CD4-positive, alpha-beta T cell treated with Interleukin-2 at 100 ng/mL for 4 hours (primary cell): ENCODE data around the gene NRG4.
A peak's percentile ranks its signal among the peaks of the same experiment; 100 is the strongest.
"Not testable (repeated sequence)": the region's sequence is repeated elsewhere in the genome, so short reads cannot be mapped to it uniquely, and the experiment has no call there.

ENCODE experiments used
- DNase-seq: peaks from one replicate; pipeline ENCODE4 v3.0.0-alpha.2; 2020; ENCODE audit warnings: low spot score

The NRG4 gene

DNA sequence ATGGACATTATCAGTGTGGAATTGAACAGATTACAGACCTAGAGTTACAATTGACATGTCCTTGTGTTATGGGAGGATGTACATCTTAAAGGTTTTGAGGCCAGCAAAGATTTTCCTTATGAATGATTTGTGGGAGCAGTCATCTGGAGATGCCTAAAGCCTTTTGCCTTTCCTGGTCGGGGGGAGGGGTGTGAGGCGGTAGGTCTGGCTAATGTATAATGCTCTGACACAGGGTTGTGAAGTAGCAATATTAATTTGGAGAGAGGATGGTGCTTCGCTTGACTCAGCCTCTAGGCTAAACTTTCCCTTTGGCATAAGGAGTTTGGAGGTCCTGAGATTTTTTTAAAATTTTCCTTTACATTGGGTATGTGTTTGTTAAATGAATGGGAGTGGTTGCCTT, 85.3 kb downstream of the NRG4 start:
- DNase-seq, result no peak

DNA sequence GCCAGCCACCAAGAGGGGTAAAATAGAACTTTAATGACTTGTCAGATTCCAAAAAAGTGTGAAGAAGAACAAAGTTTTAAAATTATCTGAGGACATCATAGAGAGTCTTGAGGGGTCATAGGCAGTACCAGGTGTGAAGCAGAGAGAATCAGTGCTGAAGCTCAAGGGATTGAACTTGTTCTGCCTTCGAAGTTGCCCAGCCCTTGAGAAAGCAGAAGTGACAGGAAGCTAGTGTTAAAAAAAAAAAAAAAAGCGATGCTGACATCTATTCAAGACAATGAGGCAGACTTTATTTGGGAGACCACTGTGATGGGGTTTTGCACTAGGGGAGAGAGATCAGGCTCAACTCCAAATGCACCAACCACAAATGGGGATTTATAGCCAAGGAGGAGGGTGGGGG, 86.8 kb downstream of the NRG4 start:
- no peak for DNase-seq

DNA sequence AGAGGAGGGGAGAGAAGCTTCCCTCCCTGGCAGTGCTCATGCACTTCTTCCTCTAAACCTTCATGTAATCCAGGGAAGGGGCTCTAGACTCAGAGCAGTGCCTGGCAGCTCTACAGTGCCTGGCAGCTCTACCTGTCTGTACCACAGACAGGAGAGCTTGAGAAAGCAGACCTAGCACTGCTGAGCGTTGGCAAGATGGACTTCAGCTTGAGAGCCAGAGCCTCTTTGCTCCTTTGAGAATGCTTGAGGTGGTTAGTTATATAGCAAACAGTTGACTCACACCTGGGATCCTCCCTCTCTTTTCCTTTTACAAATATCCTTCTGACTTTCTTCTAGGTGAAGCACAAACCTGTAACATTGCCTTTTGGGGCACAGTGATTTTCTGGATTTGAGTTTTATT, 87.6 kb downstream of the NRG4 start:
- DNase-seq, result no peak

DNA sequence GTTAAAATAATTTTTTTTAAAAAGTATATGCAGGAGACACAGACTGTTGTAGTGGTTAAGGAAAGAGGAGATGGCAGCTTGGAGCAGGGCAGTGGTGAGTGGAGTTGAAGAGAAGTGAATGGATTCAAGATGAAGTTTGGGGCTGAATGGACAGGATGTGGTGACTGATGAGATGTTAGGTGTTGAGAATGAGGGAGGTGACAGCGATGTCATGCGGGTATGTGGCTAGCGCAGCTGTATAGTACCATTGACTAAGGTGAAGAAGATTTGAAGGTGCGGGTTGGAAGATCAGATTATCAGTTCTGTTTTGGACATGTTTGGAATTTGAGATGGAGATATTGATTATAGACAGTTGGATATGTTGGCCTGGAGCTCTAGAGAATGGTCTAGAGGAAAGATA, 88.5 kb downstream of the NRG4 start:
- peak; percentile 7 for DNase-seq

DNA sequence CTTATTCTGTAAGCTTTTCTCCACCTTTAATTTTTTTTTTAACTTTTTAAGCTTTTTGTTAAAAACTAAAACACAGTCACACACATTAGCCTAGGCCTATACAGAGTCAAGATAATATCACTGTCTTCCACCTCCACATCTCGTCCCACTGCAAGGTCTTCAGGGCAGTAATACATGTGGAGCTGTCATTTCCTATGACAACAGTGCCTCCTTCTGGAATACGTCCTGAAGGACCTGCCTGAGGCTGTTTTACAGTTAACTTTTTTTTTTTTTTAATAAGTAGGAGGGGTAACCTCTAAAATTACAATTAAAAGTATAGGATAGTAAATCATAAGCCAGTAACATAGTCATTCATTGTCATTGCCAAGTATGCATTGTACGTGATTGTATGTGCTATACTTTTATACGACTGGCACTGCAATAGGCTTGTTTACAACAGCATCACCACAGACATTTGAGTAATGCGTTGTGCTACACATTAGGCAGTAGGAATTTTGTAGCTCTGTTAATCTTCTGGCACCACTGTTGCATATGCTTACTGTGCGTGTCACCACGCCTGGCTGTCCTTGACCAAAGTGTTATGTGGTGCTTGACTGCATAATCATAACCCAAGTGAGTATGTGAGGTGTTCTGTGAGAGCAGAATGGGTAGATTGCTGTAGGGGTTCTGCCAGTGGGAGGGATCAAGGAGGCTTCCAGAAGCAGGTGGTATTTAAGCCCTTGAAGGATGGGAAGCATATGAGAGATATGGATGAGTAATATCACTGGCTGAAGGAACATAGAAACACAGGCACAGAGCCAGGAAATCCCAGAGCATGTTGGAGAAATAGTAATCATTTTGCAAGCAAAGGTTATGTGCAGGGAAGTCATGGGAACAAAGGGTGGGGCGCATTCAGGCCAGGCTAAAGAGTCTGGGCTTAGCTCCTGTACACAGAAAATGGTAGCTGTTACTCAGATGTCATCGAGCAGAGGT, 90.2 kb downstream of the NRG4 start:
- peak; percentile 43 for DNase-seq

DNA sequence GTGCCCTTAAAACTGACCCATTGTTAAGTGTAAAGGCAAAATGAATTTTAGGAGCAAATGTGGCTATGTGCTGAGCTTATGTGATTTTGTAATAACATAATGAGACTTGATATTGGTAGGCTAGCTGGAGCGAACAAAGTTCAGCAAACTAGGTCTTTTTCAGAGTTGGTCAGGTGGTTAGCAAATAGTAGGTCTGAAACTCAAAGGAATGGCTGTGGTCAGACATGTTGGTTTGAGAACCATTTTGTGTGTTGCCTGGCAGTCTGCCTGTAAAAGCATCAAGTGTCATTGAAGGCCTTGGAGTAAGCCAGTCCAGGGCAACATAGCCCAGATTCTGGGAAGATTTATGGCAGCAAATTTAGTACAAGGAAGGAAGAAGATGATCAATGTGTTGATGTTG, 92.1 kb downstream of the NRG4 start:
- no peak for DNase-seq

DNA sequence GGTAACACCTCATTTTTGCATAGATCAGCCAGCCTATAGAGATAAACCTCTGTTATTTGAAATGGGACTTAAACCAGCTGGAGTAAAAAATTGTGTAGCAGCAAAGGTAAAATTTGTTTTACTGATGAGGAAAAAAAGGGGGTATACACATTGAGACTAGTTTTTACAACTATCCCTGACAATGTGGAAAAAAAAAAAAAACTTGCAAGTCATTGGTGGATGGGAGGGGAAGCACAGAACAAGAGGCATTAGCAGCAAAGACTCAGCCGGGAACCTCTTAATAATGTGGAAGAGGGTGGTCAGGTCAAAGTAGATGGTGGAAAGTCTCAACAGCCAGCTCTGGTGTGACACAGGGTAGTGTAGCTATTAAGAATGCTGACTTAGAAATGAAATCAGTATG, 94.1 kb downstream of the NRG4 start:
- DNase-seq, result no peak

DNA sequence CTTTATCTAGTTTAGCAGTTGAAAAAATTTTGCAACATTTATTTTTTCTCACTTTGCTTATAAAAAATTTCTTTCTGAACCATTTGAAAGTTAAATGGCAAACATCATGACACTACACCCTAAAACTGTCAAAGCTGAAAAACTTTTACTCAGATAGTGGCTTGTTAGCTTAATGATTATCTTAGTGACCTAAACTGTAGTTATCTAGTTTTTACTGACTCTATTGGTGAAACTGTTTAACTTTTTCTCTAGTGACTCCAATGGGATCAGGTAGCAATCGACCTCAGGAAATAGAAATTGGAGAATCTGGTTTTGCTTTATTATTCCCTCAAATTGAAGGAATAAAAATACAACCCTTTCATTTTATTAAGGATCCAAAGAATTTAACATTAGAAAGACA, 95.2 kb downstream of the NRG4 start:
- no peak for DNase-seq

DNA sequence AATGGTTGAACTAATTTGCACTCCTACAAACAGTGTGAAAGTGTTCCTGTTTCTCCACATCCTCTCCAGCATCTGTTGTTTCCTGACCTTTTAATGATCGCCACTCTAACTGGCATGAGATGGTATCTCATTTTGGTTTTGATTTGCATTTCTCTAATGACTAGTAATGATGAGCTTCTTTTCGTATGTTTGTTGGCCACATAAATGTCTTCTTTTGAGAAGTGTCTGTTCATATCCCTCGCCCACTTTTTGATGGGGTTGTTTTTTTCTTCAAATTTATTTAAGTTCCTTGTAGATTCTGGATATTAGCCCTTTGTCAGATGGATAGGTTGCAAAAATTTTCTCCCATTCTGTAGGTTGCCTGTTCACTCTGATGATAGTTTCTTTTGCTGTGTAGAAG, 101.9 kb downstream of the NRG4 start:
- not testable (repeated sequence) for DNase-seq

DNA sequence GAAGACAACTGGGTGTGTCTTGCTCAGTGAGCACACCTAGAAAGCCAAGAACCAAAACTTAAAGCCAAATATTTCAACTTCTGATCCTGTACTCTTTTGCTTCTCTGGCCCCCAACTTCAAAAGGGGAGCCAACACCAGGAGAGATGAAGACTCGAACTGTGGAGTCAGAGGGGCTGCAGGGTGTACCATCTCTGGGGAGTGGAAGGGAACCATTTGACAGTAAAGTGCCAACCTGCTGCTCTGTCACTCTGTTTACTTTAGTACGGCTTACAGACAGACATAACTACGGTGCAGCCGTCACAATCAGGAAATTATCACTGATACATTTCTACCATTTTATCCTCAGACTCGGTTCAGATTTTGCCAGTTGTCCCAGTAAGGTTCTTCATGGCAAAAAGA, 107.0 kb downstream of the NRG4 start:
- DNase-seq, result no peak

DNA sequence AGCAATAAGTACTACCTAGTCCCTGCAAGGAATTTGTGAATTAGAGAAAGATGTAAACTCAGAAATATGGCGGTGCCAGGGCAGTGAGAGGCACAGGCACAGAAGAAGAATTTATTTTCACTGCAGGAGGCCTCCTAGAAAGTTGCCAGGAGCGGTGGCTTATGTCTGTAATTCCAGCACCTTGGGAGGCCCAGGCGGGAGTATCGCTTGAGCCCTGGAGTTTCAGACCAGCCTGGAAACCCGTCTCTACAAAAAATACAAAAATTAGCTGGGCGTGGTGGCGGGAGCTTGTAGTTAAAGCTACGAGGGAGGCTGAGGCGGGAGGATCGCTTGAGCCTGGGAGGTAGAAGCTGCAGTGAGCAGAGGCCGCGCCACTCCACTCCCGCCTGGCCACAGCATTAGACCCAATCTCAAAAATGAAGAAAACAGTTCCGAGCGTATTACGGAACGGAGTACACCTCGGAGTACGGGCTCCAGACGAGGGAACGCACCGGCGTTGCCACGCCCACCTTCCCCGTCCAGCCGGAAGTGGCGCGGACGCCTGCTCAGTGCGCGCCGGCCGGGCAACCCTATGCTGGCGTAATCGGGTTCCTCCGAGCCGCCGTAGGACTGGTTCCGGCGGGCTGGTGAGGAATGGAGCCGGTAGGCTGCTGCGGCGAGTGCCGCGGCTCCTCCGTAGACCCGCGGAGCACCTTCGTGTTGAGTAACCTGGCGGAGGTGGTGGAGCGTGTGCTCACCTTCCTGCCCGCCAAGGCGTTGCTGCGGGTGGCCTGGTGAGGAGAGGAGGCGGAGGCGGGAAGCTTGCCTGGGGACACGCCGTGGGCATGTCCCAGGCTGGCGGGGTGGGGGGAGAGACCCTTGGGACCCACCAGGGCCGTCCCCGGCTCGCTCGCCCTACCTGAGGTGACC, 108.6 kb downstream of the NRG4 start, which contains the start of gene FBXO22:
Gene FBXO22, plus strand, starts transcription at position 548 of the 909 bp plus-strand sequence. Its CDS starts 86 bp downstream, at position 634.
- peak; percentile 89 for DNase-seq

DNA sequence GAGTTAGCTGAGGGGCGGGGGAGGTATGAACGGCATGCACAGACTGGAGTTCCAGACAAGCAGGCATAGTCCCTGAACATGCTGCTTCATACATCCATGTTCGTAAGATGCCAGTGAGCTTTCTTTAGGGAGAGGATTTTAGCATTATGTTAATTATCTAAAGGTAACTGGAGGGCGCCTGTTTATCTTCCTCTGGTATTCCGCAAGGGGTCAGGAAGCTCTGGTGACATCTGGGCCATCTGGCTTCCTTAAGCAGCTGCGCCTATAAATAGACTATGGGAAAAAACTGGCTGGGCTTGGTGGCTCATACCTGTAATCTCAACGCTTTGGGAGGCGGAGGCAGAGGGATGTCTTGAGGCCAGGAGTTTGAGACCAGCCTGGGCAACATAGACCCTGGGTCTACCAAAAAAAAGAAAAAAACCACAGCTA, 110.1 kb downstream of the NRG4 start:
- DNase-seq, result no peak

DNA sequence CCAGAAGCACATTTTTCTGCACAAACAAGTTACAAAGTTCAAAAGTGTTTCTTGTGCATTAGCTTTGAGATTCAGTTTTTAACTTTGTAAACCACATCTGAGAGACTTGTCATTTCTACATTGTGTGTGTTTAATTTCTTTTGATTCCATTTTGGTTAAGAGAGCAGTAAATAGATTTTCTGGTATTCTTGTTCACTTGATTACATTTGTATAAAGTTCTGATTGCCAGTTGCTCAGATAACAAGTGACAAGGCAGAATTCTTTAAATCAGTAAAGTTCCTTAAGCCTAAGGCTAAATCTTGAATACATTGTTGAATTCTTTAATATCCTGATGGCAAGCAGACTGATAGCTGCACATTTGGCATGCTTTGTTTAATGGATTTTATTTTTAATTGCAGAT, 111.6 kb downstream of the NRG4 start:
- no peak for DNase-seq

DNA sequence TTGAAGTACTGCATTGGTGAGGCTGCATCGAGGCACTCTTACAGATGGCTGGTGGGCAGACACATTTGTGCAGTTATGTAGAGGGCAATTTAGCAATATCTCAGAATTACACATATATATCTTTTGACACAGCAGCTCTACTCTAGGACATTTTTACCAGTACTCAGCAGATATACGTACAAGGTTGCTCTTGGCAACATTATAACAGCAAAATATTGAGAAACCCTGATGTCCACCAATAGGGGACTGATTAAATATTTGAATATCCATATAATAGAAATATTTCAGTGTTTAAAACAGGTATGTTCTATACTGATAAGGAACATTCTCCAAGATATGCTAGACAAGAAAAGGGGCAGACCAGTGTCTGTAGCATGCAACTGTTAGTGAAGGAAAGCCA, 116.5 kb downstream of the NRG4 start:
- DNase-seq, result no peak

DNA sequence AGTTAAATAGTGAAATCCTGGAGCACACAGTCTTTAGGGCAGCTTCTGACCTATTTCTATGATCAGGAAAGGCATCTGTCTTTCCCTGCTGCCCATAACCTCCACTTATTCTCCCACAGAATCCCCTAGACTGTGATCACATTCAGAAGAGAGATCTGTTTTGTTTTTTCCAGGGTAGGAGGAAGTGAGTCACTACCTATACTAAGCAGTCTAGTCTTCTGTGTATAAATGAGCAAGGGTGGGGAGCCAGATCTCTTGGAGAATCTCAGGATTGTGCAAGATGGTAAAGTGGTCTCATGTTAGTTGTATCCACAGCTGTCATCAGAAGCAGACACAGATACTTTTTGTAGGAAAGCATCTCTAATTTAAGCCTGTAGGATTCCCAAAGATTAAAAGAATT, 120.3 kb downstream of the NRG4 start:
- no peak for DNase-seq
